Raji (cell line): Measurements from ENCODE around the gene SP3.
A peak's percentile ranks its signal among the peaks of the same experiment; 100 is the strongest.

Source experiments
- POLR2A ChIP-seq: IDR thresholded peaks from 2 replicates; pipeline ENCODE4 v1.6.1; 2011; ENCODE audit warnings: low read depth, low read length, control low read depth; ENCODE audit not compliant: insufficient read depth

SP3 gene

DNA sequence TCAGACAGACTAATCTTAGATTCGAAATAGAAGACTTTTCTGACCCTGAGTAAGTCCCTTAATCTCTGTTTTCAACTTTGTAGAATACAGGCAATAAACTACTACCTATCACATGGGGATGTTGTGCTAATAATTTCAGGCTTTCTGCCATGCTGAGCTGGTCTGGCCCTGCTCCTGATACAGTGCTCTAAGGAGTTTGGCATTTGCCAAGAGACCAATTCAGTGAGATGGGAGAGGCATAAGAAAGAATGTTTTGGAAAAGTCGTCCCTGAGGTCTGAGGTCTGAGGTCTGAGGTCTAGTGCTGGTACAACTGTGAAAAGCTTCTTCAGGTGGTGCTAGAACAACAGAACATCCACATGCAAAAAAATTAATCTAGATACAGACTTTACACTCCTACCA lies 35.9 kb upstream of the SP3 start:
- no peak for TF ChIP-seq POLR2A

DNA sequence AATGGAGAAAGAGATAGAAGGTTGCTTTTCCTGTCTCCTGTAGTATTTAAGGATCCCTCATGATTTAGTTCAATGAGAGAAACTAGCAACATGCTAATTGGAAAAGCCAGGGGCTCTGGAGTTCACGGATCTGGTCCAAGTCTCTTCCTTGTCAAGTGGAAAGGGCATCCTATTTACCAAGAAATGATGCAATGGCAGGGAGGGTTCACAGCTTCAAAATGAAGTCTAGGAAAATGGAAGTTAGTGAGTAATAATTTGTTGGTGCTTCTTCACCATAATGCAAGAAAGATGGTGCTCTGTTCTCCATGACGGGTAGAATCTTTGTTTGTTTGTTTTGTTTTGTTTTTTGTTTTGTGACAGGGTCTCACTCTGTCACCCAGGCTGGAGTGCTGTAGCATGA lies 34.6 kb upstream of the SP3 start:
- no peak for TF ChIP-seq POLR2A

DNA sequence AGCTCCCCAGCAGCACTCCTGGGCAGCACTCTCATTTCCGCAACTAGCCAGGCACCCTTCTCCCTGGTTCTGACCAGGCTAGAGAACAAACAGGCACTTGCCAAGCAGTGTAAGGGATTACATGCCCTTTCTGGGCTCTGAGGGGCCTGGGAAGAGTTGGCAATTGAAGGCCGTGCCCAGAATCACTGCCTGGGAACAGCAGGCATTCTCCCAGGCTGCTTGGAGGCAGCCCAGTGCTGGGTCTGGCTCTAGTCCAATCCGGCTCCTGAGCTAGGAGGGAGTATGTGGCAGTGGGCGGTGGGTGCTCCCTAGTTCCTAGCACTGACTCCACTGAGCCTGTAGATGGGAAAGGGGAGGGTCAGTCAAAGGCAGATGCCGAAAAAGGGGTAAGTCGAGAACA lies 34.1 kb upstream of the SP3 start:
- TF ChIP-seq POLR2A: no peak

DNA sequence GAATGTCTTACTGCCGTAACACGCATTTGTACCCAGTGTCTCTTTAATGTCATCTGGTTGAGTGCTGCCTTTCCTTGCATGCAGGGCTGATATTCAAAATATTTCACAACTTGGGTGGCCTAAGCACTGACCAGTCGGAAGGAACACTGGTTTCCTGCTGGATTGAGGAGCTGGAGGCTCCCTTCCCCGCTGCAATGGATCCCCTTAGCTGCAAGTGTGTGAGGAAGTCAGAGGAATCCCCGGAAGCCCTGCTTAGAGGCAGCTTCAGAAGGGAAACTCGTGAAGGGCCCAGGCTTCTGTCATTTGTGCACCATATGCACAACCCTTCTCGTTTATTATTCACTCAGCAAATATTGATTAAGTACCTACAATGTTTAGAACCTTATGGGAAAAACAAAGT lies 33.2 kb upstream of the SP3 start:
- no peak for TF ChIP-seq POLR2A

DNA sequence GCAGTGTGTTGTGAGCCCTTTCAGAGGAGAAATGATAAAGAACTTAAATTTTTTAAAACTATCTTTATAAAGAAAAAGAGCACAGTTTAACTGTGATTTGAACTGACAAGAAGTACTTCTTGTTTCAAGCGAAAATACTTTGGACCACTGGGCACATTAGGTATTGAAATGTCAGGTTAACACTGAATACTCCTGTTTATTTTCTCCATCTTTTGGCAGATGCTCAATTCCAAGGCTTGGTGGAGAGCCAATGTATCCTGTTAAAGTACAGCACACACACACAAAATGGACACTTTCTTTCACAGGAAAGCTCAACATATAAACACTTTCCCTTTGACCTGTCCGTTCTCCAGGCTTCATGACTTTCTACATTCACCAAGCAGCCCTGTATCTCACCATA lies 32.6 kb upstream of the SP3 start:
- TF ChIP-seq POLR2A: no peak

DNA sequence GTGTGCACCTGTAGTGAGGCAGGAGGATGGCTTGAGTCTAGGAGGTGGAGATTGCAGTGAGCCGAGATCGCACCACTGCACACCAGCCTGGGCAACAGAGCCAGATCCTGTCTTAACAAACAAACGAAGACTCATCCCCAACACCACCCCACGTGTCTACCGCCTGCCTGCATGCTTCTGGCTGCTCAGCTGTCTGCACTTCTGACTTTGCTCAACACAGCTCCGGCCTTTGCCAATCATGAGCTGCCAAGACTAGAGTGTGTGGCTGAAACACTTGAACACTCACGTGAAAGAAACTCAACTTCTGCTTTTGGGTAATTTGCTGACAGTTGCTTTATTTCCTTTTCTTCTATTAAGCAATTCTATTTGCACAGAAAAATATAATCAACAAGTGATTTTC lies 32.1 kb upstream of the SP3 start:
- 0 out of 2 replicates have a peak, but pooled peaks have one; percentile 33 for TF ChIP-seq POLR2A

DNA sequence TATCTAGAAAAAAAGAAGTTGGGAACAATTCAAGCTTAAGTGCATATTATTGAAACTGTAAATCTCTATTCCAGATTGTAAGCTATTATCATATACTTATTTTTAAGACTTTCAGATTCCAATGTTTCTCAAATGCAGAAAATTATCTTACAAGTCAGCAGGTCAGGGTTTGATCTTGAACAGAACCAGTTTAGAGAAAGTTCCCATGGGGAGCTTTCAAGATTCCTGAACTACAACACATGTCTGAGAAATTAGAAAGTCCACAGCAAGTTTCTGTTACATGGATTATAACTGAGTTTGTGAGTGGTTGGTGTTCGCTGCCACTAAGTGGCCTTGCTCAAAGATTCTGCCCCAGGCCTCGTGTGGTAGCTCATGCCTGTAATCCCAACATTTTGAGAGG lies 31.6 kb upstream of the SP3 start:
- TF ChIP-seq POLR2A: no peak

DNA sequence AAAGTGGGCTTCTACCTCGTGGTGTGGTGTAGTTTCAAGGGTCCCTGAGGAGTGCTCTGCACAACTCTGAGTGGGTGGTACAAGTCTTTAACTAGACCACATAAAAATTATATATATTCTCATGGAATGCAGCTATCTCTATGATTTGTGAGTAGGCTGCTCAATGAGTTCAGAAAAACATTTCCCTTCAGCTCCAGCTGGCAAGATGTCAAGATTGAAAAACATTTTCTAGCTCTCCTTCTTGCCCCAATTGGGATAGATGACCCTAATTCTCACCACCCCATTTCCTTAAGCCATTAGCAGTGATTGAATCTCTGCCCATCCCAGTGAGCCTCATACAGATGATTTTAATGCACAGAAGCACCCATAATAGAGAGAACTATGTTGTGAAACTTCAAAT lies 28.3 kb upstream of the SP3 start:
- TF ChIP-seq POLR2A: no peak

DNA sequence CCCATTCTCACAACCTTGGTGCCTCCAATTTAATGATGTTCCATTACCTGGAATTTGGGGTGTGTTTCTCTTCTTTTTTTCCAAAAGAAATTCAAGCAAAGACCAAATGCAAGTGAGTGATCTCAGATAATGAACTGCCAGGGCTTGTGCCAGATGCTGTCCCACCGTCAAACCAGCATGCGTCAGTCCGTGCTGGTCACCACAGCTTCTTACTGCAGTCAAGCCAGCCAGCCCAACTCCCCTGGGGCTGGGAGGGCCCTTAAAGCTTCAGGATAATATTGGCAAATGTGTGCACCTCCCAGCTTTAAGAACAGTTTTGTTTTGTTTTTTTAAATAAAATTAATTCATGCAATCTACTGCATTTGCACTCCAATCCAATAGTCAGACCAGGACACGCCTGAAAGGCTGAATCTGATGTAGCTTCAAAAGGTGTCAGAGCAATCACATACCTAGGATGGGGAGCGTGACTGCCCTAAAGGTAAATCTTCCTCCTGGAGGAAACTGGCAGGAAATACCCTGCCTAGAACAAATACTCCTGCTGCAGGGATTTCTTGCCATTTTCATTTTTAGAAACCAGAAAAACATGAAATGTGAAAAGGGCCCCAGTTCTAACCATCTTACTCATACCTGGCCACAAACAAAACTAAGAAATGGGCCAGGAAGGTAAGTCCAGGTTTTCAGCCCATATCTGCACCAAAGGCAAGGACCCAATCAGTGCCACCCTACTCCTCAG lies 26.8 kb upstream of the SP3 start:
- no peak for TF ChIP-seq POLR2A

DNA sequence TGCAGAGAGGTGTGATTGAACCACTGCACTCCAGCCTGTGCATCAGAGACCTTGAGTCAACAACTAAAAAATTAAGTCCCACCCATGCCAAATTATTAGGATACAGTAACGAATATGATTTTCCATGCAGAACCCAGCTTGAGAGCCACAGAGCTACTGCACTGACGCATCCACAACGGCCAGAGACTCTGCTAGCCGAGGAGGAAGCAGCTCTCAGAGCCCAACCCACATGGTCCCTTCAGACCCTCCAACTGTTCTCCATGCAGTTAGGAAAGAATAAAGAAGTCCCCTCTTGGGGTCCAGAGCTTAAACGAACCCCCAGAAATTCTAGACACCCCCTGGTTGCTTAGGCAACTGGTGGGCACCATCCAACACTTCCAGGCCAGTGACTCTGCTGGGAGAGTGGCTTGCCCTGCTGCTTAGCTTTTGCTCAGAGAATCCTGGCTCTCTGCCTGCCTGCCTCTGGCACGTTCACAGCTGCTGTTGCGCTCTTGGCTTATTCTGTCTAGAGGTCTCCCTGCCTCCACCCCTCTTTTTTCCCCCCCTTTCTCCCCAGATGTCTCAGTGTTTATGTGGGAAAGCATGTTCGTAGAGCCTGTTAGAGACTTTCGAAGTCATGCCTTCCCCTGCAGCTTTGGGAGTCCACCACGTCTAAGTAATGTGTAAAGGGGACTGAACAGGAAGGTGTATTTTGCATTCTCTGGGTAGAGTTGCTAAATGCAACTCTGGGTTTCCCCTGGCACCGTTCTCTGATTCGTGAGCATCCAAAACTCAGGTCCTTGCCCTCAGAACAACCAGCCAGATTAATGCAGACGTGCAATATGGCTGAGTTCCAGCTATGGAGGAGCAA lies 26.0 kb upstream of the SP3 start:
- TF ChIP-seq POLR2A: peak; percentile 35; the same call in 1 of the 2 replicates

DNA sequence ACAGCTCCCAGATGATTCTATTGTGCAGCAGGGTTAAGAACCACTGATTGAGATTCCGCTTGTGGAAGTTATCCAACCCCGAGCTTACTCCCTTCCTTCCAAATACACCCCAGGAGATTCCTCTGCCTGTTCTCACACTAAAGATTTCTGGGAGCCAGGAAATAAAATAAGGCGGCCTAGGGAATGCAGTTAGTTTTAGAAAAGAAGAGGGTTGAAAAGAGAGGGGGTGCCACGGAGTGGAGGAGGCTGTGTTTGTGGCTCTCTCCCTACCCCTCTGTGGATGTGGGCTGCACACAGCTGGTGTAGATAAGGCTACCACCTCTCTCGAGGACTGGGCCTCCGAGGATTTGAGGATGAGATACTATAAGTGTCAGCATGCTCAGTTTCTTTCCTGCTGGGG lies 25.1 kb upstream of the SP3 start:
- no peak for TF ChIP-seq POLR2A

DNA sequence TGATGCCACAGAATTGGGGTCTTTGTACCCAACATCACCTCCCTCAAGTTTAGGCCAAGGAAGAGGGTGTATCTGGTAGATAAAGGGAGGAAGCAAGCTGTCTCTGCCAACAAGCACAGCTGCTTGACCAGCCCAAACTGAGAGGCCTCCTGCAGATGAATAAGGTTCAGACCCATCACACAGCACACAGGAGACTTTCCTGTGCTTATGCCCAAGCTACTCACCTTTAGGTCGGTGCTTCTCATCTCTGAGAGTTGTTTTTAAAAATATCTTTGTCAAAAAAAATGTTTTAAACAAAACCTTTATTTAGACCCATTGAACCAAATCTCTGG lies 24.7 kb upstream of the SP3 start:
- TF ChIP-seq POLR2A: no peak

DNA sequence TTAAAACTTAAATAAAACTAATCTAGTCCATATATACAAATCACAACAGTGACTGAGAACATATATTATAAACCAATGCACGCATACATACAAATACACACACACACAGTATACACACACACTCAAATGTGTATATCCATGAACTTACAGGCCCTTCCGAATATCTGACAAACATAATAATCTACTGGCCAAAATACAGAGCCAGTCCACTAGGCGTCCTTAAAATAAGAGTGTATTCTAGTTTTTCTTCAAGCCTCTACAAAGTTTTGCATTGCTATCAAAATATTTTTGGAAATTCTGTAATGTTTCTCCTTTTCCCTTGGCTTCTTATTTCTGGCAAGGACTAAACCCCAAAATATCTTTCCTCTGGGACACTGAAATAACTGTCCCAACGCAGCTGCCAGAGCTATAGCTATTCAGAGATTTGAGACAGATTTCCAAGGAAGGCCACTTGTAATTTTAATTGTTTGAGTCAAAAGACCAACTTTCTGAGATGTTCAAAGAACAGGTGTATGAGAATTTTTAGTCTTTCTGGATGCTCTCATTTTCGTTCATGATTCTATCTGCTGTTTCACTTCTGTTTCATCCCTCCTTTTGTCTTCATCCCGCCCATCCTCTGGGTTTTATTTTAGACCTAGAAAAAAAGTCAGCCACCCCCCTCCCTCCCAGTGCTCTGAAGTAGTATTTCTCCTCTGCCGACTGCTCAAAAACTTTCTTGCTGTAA lies 24.1 kb upstream of the SP3 start:
- no peak for TF ChIP-seq POLR2A

DNA sequence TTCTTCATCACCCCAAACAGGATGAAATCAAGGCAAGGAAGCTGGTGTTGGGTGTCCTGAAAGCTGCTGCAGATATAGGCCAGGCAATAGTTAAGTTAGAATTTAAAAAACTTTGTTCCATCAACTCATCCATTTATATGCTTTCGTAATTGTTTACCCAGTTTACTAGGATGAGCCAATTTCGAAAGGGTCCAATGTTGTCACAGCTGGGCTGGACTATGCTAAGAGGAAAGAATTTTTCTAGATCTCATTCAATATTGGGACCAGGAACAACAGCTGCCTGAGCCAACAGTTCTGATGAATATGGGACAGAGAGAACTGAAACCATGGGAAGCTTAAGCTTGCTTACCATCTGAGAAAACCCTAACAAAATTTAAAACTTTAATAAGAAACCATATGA lies 21.6 kb upstream of the SP3 start:
- TF ChIP-seq POLR2A: no peak

DNA sequence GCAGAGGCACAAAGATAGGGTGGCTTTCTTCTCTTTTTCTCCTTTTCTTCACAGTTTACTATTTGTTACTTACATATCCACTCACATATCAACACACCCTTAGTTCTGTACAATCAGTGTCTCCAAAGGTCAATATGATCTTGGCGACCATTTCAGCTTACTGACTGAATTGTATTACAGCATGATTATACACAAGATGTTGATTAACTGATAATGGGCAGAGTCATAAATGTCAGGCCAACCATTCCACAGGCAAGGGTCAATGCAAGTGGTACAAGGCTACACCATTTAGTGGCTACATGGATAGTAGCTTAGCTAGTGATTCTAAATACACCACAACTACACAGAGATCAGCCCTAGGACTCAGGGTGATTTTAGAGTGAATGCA lies 20.4 kb upstream of the SP3 start:
- no peak for TF ChIP-seq POLR2A
